ENCODE measurements around the gene SLC35A4. TPM values are rescaled to one million over a fixed set of nuclear protein-coding genes. Genes with fewer than 3 reads are reported as not detected.
A peak's percentile ranks its signal among the peaks of the same experiment; 100 is the strongest.

Gene SLC35A4
- total and polyA plus RNA-seq, 4 donors, result 17.5 to 37.0 (median 26.6) TPM

DNA sequence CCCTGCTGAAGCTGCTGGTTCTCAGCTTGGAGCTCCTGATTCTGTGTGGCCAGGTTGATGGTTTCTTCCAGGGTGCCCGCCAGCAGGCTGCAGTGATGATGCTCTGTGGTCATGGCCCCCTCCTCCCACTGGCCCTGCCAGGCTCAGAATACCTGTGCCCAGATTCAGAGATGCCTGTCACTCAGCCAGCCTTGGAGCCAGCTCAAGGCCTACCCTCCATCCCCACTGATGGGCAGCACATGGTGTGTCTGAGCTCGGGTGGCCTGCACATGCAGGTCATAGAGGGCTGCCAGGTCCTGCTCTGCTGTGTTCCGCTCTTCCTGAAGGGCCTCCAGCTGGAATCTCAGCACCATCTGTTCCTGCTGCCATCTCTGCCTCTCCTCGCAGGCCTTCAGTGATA is 5.4 kb downstream of the SLC35A4 start:
- H3K27ac ChIP-seq (ENCODE audit: low read depth in 1 of 2, low read length in 2 of 2), result peak overlapping the region in 1 of 2 donors; percentile 27
- H3K27me3 ChIP-seq (ENCODE audit: control insufficient read depth in 4 of 4, insufficient read depth in 4 of 4, low read length in 3 of 4), result no peaks in the 10 kb centered on the region

DNA sequence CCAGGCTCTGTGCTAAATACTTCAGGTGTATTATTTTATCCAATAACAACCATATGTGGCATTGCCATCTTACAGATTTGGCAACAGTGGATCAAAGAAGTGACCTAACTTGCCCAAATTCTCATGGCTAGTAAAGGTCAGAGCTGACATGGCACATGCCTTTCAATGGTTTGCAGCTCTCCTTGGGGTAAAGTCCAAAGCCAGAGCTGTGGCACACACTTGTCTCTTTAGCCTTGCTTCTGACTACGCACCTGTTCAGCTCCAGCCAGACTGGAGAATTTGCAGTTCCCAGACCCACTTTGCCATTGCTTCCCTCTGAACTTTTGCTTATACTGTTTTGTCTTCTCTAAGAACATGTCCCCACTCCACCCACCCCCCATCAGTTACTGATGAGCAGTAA is 5.9 kb downstream of the SLC35A4 start:
- no peaks in the 10 kb centered on the region for H3K27me3 ChIP-seq (ENCODE audit: control insufficient read depth in 4 of 4, insufficient read depth in 4 of 4, low read length in 3 of 4)
- no peak overlapping the region for H3K9ac ChIP-seq (ENCODE audit: low read depth in 1 of 2, low read length in 2 of 2)
- H3K4me3 ChIP-seq (ENCODE audit: low read depth in 1 of 3, low read length in 3 of 3), result no peak overlapping the region
- WGBS, result 95% methylated on average over 1 of the region's 1 CpG
- H3K4me1 ChIP-seq (ENCODE audit: control insufficient read depth in 4 of 4, insufficient read depth in 4 of 4, low read length in 3 of 4), result peaks cover 19 to 74% (median 62%) of the 10 kb centered on the region in 4 donors
- TF ChIP-seq HNF4A (conservative IDR thresholded peaks at IDR 0.05) (peak; percentile 38 to 59), REST (IDR thresholded peaks at IDR 0.05) (no peak)
- H3K27ac ChIP-seq (ENCODE audit: low read depth in 1 of 2, low read length in 2 of 2), result peak overlapping the region in 1 of 2 donors; percentile 51
- H3K36me3 ChIP-seq (ENCODE audit: control insufficient read depth in 4 of 4, insufficient read depth in 3 of 4, low read depth in 1 of 4, low read length in 3 of 4), result peaks cover 6 to 20% (median 15%) of the 10 kb centered on the region in 4 donors
- DNase-seq (ENCODE audit: low spot score), result no peak
- no peaks in the 10 kb centered on the region for H3K9me3 ChIP-seq (ENCODE audit: control insufficient read depth in 4 of 4, low read length in 3 of 4)

More for the DNA sequence above, 5.4 kb downstream of the SLC35A4 start:
- Histone ChIP-seq H3K9me3 (ENCODE audit: control insufficient read depth in 4 of 4, low read length in 3 of 4) (no peaks in the 10 kb centered on the region), H3K4me3 (ENCODE audit: low read depth in 1 of 3, low read length in 3 of 3) (no peak overlapping the region), H3K4me1 (ENCODE audit: control insufficient read depth in 4 of 4, insufficient read depth in 4 of 4, low read length in 3 of 4) (peaks cover 20 to 75% (median 64%) of the 10 kb centered on the region in 4 donors), H3K9ac (ENCODE audit: low read depth in 1 of 2, low read length in 2 of 2) (no peak overlapping the region), H3K36me3 (ENCODE audit: control insufficient read depth in 4 of 4, insufficient read depth in 3 of 4, low read depth in 1 of 4, low read length in 3 of 4) (peaks cover 6 to 20% (median 15%) of the 10 kb centered on the region in 4 donors)
- no peak for DNase-seq (ENCODE audit: low spot score)
- WGBS, result 91% methylated on average over 4 of the region's 4 CpGs
- TF ChIP-seq RXRA (IDR thresholded peaks at IDR 0.05) (no peak), FOXA1 (IDR thresholded peaks at IDR 0.05) (no peak), REST (IDR thresholded peaks at IDR 0.05) (no peak), EGR1 (IDR thresholded peaks at IDR 0.05; ENCODE audit: low read depth in 2 of 2) (no peak), YY1 (IDR thresholded peaks at IDR 0.05) (no peak), JUND (IDR thresholded peaks at IDR 0.05) (no peak), FOXA2 (IDR thresholded peaks at IDR 0.05) (no peak), NR2F2 (IDR thresholded peaks at IDR 0.05) (no peak), TAF1 (conservative IDR thresholded peaks at IDR 0.05) (no peak), RAD21 (IDR thresholded peaks at IDR 0.05) (no peak), SP1 (IDR thresholded peaks at IDR 0.05) (no peak), HNF4A (conservative IDR thresholded peaks at IDR 0.05) (no peak)
- TF ChIP-seq, protein P1, sequence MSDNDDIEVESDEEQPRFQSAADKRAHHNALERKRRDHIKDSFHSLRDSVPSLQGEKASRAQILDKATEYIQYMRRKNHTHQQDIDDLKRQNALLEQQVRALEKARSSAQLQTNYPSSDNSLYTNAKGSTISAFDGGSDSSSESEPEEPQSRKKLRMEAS (IDR thresholded peaks at IDR 0.05), result no peak
